ENCODE results near the gene NUDT16L1.

NUDT16L1 gene

DNA sequence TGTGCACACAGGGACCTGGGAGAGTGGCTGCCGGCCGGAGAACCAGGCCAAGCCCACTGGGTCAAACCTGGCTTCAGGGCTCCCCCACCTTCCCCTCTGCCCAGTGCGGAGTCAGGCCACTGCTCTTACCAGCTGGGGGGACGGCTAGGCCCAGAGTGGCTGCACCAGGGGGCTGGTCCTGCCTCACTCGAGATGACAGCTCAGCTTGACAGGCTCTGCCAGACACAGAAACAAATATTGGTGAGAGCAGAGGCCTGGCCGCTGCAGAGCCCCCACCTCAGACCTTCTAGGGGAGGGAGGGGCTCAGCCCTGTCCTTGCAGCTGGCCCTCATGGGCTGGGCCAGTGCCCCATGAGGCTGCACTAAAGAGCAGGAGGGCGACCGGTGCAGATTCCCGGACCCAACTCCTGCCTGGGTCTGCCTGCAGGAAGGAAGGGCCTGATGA is 4.5 kb downstream of the NUDT16L1 start:
- TF ChIP-seq EZH2 (IDR thresholded peaks at IDR 0.05; ENCODE audit: borderline replicate concordance, low read length): no peak
- TF ChIP-seq, protein P1, sequence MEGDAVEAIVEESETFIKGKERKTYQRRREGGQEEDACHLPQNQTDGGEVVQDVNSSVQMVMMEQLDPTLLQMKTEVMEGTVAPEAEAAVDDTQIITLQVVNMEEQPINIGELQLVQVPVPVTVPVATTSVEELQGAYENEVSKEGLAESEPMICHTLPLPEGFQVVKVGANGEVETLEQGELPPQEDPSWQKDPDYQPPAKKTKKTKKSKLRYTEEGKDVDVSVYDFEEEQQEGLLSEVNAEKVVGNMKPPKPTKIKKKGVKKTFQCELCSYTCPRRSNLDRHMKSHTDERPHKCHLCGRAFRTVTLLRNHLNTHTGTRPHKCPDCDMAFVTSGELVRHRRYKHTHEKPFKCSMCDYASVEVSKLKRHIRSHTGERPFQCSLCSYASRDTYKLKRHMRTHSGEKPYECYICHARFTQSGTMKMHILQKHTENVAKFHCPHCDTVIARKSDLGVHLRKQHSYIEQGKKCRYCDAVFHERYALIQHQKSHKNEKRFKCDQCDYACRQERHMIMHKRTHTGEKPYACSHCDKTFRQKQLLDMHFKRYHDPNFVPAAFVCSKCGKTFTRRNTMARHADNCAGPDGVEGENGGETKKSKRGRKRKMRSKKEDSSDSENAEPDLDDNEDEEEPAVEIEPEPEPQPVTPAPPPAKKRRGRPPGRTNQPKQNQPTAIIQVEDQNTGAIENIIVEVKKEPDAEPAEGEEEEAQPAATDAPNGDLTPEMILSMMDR (IDR thresholded peaks at IDR 0.05; ENCODE audit: low read length): no peak
- no peaks in the 10 kb centered on the region for H3F3A ChIP-seq (ENCODE audit: insufficient read depth, low read length)

DNA sequence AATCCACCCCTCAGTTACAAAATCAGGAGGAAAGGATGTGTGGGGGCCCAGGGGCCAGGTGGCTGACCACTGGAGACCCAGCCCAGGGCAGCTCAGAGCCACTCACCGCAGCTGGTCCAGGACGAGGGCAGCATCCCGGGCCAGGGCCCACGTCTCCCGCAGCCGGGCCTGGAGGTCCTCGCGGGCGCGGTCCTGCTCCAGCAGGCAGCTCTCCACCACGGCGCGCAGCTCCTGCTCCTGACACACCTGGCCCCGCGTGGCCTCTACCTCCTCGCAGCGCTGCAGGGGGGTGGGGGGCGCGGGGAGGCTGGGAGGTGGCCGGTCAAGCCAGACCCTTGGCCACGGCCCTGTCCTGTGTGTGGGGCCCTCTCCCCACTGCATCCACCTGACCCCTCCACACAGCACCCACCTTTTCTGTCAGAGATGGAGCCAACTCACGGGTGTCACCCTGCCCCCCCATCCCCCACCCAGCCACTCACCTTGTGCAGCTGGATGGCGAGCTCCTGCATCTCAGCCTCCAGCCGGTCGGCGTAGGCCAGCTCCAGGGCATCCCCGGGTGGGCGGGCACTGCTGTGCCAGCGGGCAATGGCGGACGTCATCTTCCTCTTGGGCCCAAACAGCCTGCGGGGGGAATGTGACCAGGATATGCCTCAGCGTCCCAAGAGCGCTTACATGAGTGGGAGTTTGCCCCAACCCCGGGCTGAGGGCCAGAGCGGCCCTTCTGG is 5.1 kb downstream of the NUDT16L1 start:
- Histone ChIP-seq H3K4me2 (ENCODE audit: low read length) (no peak overlapping the region), H3K79me2 (ENCODE audit: insufficient read depth, low read length) (no peaks in the 10 kb centered on the region), H3K9ac (ENCODE audit: low read length) (no peak overlapping the region), H3K27ac (ENCODE audit: low read depth, low read length, poor library complexity, severe bottlenecking) (no peak overlapping the region), H2AFZ (ENCODE audit: low read length) (no peak overlapping the region), H3K9me2 (ENCODE audit: low read depth, low read length) (no peaks in the 10 kb centered on the region), H3K4me3 (ENCODE audit: low read depth, low read length, poor library complexity, severe bottlenecking) (no peak overlapping the region), H3K36me3 (ENCODE audit: insufficient read depth, low read length) (peaks cover 66% of the 10 kb centered on the region; the same call in 1 of the 2 replicates), H3K4me1 (ENCODE audit: insufficient read depth, low read length, severe bottlenecking) (peaks cover 15% of the 10 kb centered on the region), H3F3A (ENCODE audit: insufficient read depth, low read length) (no peaks in the 10 kb centered on the region), H4K20me1 (ENCODE audit: insufficient read depth, low read length) (no peaks in the 10 kb centered on the region), H3K27me3 (ENCODE audit: insufficient read depth, low read length) (no peaks in the 10 kb centered on the region), H3K9me3 (ENCODE audit: low read length) (no peaks in the 10 kb centered on the region)
- TF ChIP-seq EZH2 (IDR thresholded peaks at IDR 0.05; ENCODE audit: borderline replicate concordance, low read length): no peak
- TF ChIP-seq, protein P1 (IDR thresholded peaks at IDR 0.05; ENCODE audit: low read length): no peak

More for the DNA sequence above, 4.5 kb downstream of the NUDT16L1 start:
- no peak overlapping the region for H3K27ac ChIP-seq (ENCODE audit: low read depth, low read length, poor library complexity, severe bottlenecking)
- no peak overlapping the region for H3K4me2 ChIP-seq (ENCODE audit: low read length)
- no peaks in the 10 kb centered on the region for H4K20me1 ChIP-seq (ENCODE audit: insufficient read depth, low read length)
- H3K9ac ChIP-seq (ENCODE audit: low read length): no peak overlapping the region
- no peak overlapping the region for H2AFZ ChIP-seq (ENCODE audit: low read length)
- no peaks in the 10 kb centered on the region for H3K79me2 ChIP-seq (ENCODE audit: insufficient read depth, low read length)
- no peaks in the 10 kb centered on the region for H3K9me3 ChIP-seq (ENCODE audit: low read length)
- no peaks in the 10 kb centered on the region for H3K9me2 ChIP-seq (ENCODE audit: low read depth, low read length)
- H3K36me3 ChIP-seq (ENCODE audit: insufficient read depth, low read length): peaks cover 64% of the 10 kb centered on the region; the same call in 1 of the 2 replicates
- H3K27me3 ChIP-seq (ENCODE audit: insufficient read depth, low read length): no peaks in the 10 kb centered on the region
- peaks cover 18% of the 10 kb centered on the region for H3K4me1 ChIP-seq (ENCODE audit: insufficient read depth, low read length, severe bottlenecking)
- no peak overlapping the region for H3K4me3 ChIP-seq (ENCODE audit: low read depth, low read length, poor library complexity, severe bottlenecking)

DNA sequence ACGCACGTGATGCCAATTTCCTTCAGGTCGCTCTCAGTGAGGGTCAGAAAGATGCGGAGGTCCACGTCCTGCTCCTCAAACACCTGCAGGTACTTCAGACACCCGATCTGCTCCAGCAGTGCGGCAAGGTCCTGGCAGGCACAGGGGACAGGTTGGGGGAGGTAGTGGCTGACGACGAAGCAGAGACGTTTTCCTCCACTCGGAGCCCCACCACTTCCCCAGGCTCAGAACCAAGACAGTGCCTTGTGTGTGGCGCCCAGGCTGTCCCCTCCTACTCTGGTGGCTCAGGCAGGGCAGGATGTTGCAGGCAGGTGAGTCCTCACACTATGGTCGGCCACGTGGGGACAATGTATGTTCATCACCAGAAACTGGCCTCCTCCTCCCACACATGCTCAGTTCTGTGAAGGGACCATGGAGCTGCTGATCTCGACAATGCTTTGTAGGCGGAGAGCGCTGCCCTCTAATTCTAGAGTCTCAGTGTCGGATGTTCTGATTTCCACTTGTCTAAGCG is 5.7 kb downstream of the NUDT16L1 start:
- Histone ChIP-seq H3K9ac (ENCODE audit: low read length) (no peak overlapping the region), H3K36me3 (ENCODE audit: insufficient read depth, low read length) (peaks cover 66% of the 10 kb centered on the region; the same call in 1 of the 2 replicates), H3F3A (ENCODE audit: insufficient read depth, low read length) (no peaks in the 10 kb centered on the region), H4K20me1 (ENCODE audit: insufficient read depth, low read length) (no peaks in the 10 kb centered on the region), H3K27ac (ENCODE audit: low read depth, low read length, poor library complexity, severe bottlenecking) (no peak overlapping the region), H3K79me2 (ENCODE audit: insufficient read depth, low read length) (no peaks in the 10 kb centered on the region), H3K4me1 (ENCODE audit: insufficient read depth, low read length, severe bottlenecking) (peaks cover 15% of the 10 kb centered on the region), H3K4me3 (ENCODE audit: low read depth, low read length, poor library complexity, severe bottlenecking) (no peak overlapping the region), H3K27me3 (ENCODE audit: insufficient read depth, low read length) (no peaks in the 10 kb centered on the region), H3K4me2 (ENCODE audit: low read length) (no peak overlapping the region), H3K9me3 (ENCODE audit: low read length) (no peaks in the 10 kb centered on the region), H2AFZ (ENCODE audit: low read length) (no peak overlapping the region), H3K9me2 (ENCODE audit: low read depth, low read length) (no peaks in the 10 kb centered on the region)
- no peak for TF ChIP-seq EZH2 (IDR thresholded peaks at IDR 0.05; ENCODE audit: borderline replicate concordance, low read length)
- TF ChIP-seq, protein P1 (IDR thresholded peaks at IDR 0.05; ENCODE audit: low read length): no peak
